ENCODE data around the gene TCF7L2.

TCF7L2 gene

GRCh38 chr10:113027574-113028455 lies 77.8 kb downstream of the TCF7L2 start:
- no peak for DNase-seq (ENCODE audit: low read depth in 1 of 2, low spot score in 1 of 2)
- H3K27me3 ChIP-seq (ENCODE audit: insufficient read depth, poor library complexity, severe bottlenecking): no peaks in the 10 kb centered on the region
- no peak overlapping the region for H3K27ac ChIP-seq (replicated peaks)

GRCh38 chr10:113028456-113029440 lies 78.7 kb downstream of the TCF7L2 start:
- TF ChIP-seq POLR2AphosphoS5 (IDR thresholded peaks at IDR 0.05; ENCODE audit: low read depth): no peak
- TF ChIP-seq REST (IDR thresholded peaks at IDR 0.05; ENCODE audit: insufficient replicate concordance, low read depth): no peak
- TF ChIP-seq GABPA (IDR thresholded peaks at IDR 0.05; ENCODE audit: low read depth): no peak
- no peak for TF ChIP-seq SPI1 (IDR thresholded peaks at IDR 0.05; ENCODE audit: borderline replicate concordance, low read depth)
- TF ChIP-seq, protein P1, sequence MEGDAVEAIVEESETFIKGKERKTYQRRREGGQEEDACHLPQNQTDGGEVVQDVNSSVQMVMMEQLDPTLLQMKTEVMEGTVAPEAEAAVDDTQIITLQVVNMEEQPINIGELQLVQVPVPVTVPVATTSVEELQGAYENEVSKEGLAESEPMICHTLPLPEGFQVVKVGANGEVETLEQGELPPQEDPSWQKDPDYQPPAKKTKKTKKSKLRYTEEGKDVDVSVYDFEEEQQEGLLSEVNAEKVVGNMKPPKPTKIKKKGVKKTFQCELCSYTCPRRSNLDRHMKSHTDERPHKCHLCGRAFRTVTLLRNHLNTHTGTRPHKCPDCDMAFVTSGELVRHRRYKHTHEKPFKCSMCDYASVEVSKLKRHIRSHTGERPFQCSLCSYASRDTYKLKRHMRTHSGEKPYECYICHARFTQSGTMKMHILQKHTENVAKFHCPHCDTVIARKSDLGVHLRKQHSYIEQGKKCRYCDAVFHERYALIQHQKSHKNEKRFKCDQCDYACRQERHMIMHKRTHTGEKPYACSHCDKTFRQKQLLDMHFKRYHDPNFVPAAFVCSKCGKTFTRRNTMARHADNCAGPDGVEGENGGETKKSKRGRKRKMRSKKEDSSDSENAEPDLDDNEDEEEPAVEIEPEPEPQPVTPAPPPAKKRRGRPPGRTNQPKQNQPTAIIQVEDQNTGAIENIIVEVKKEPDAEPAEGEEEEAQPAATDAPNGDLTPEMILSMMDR (IDR thresholded peaks at IDR 0.05; ENCODE audit: insufficient read depth, low read length): no peak
- H3K27ac ChIP-seq (replicated peaks): no peak overlapping the region
- H3K4me3 ChIP-seq (replicated peaks; ENCODE audit: insufficient read depth, low read length): no peak overlapping the region
- no peak for DNase-seq (ENCODE audit: low read depth in 1 of 2, low spot score in 1 of 2)
- H3K27me3 ChIP-seq (ENCODE audit: insufficient read depth, poor library complexity, severe bottlenecking): no peaks in the 10 kb centered on the region

More at GRCh38 chr10:113027574-113028455, 77.8 kb downstream of the TCF7L2 start:
- H3K4me3 ChIP-seq (replicated peaks; ENCODE audit: insufficient read depth, low read length): no peak overlapping the region
- TF ChIP-seq GABPA (IDR thresholded peaks at IDR 0.05; ENCODE audit: low read depth) (no peak), REST (IDR thresholded peaks at IDR 0.05; ENCODE audit: insufficient replicate concordance, low read depth) (no peak), SPI1 (IDR thresholded peaks at IDR 0.05; ENCODE audit: borderline replicate concordance, low read depth) (no peak), POLR2AphosphoS5 (IDR thresholded peaks at IDR 0.05; ENCODE audit: low read depth) (no peak)
- TF ChIP-seq, protein P1 (IDR thresholded peaks at IDR 0.05; ENCODE audit: insufficient read depth, low read length): no peak

GRCh38 chr10:113030453-113030852 lies 80.4 kb downstream of the TCF7L2 start:
- no peaks in the 10 kb centered on the region for H3K27me3 ChIP-seq (ENCODE audit: insufficient read depth, poor library complexity, severe bottlenecking)
- H3K4me3 ChIP-seq (replicated peaks; ENCODE audit: insufficient read depth, low read length): no peak overlapping the region
- TF ChIP-seq GABPA (IDR thresholded peaks at IDR 0.05; ENCODE audit: low read depth) (no peak), SPI1 (IDR thresholded peaks at IDR 0.05; ENCODE audit: borderline replicate concordance, low read depth) (no peak), REST (IDR thresholded peaks at IDR 0.05; ENCODE audit: insufficient replicate concordance, low read depth) (no peak), POLR2AphosphoS5 (IDR thresholded peaks at IDR 0.05; ENCODE audit: low read depth) (no peak)
- TF ChIP-seq, protein P1 (IDR thresholded peaks at IDR 0.05; ENCODE audit: insufficient read depth, low read length): no peak
- DNase-seq (ENCODE audit: low read depth in 1 of 2, low spot score in 1 of 2): no peak
- H3K27ac ChIP-seq (replicated peaks): no peak overlapping the region
